H54 (cell line): ENCODE measurements around the gene GBP4.

Experiments
- DNase-seq: peaks from one replicate; pipeline ENCODE4 v3.0.0; 2011; ENCODE audit warnings: low spot score, mixed read lengths; ENCODE audit not compliant: insufficient read length
- FAIRE-seq: peaks from 3 replicates; lab custom pipeline; 2011; peaks lifted over from hg19 to GRCh38; lab: Jason Lieb, UNC
- POLR2A ChIP-seq: IDR thresholded peaks from 2 replicates; pipeline ENCODE4 v1.6.1; 2011; ENCODE audit warnings: low read depth, mild to moderate bottlenecking, low read length

Gene GBP4

DNA sequence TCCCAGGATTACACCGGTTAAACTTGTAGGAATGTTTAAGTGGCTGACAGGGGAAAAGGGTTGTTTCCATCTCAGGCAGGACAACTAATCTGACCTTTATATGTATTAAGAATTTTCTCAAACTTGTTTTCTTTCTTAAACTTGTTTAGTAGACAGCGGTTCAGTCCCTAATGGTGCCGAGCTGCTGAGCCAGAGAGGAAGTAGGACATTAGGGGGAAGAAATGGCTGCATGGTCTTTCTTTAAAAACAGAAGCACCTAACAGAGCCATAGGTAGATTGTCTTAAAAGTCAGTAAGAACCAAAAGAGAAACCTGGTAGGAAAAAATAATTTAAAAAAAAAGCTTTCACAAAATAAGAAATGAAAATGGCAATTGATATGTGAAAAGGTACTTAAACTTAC is 3.3 kb downstream of the GBP4 start:
- no peak for FAIRE-seq
- no peak for DNase-seq
- no peak for TF ChIP-seq POLR2A

DNA sequence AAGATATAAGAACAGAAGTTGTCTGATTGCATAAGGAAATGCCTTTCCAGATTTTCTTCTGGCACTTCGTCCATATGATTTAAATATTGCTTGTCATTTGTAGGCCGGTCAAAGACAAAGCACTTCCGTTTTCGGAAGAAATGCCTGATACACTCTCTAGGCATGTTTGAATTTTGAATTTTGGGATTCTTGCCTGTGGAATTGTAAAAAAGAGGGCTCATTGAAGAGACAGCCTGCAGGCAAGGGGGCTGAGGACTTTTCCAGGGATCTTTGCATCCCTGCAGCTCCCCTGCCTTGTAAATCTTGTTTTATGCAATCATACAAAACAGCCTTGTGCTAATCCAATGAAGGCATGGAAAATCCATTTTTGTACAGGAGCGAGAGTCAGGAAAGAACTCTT is 7.4 kb downstream of the GBP4 start:
- TF ChIP-seq POLR2A = no peak
- no peak for DNase-seq
- no peak for FAIRE-seq

DNA sequence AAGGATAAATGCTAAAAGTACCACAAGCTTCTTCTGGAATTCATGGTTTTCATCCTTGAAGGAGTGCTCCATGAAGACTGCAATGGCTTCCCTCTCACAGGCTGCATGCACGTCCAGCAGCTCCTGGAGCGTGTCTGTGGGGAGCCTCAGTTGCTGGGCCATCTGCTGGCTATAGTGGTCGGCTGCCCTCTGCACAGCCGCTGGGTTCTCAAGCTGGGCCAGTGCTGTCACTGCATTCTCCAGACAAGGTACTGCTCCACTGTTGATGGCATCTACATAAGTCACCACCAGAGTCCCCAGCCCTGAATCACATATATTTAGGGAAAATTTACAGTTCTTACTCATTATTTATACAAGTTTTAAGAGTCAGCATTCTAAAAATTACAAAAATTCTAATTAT is 8.7 kb downstream of the GBP4 start:
- DNase-seq = no peak
- FAIRE-seq = no peak
- TF ChIP-seq POLR2A = no peak

DNA sequence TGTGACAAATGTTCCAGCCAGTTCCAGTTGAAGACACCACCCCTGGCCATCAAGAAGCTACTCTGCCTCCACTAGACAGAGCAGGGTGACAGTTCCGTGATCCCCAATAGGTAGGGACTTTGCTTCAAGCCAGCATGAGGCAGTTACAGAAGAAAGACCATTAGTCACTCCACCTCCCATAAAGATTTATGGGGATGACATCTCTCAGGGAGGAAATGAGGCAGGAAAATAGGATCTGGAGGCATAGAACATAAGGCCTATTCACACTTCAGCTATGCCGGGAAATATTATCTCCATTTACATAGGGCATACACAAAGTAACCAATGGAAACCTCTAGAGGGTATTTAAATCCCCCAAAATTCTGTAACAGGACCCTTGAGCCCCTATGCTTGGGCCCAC is 19.4 kb downstream of the GBP4 start:
- DNase-seq = no peak
- TF ChIP-seq POLR2A = no peak
- FAIRE-seq = no peak

DNA sequence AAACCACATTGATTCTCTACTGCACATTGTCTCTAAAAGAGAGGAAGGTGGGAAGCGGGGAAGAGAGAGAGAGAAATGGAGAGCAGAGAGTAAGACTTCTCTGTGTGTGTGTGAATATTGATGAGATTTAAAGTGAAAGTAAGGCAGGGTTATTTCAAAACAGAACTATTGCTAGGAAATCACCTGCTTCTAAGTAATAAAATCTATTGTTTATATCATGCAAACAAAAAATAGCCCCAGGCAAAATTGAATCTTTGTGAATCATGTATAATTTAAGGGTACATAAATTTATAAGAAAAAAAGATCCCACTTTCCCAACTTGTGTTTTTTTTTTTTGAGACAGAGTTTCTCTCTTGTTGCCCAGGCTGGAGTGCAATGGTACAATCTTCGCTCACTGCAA is 21.8 kb downstream of the GBP4 start:
- no peak for TF ChIP-seq POLR2A
- FAIRE-seq (no peak), DNase-seq (no peak)

DNA sequence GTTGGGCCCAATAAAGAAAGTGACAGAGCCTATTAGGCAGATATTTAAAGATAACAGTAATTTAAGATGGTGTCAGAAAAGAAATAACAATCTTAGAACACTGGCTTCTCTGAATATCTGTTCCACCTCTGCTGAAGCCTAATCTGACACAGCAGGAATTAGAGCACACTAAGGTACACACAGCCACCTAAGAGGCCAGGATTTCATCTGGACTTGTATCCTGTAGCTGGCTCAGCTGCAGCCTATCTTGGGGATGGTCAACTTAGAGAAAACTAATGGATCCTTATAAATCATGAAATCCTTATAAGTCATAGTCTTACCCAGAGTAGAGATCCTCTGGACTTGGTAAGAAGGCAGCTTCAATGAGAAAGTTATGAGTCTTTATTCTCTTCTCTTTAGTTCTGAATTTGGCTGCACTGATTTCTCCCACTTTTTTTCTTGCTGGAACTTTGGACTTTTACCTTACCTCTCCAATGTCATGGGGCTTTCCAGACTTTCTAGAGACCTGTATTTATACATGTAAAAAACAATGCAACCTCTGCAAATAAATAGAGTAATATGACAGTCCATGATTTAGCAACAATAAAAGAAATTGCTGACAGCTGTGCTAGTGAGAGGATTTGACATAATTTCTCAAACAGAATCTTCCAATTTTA is 23.0 kb downstream of the GBP4 start, which contains the start of gene GBP7:
Gene GBP7, minus strand, starts transcription at position 403 of the 656 bp plus-strand sequence. CDS start 4,068 bp downstream, outside the sequence.
- FAIRE-seq (no peak), DNase-seq (no peak)
- no peak for TF ChIP-seq POLR2A

DNA sequence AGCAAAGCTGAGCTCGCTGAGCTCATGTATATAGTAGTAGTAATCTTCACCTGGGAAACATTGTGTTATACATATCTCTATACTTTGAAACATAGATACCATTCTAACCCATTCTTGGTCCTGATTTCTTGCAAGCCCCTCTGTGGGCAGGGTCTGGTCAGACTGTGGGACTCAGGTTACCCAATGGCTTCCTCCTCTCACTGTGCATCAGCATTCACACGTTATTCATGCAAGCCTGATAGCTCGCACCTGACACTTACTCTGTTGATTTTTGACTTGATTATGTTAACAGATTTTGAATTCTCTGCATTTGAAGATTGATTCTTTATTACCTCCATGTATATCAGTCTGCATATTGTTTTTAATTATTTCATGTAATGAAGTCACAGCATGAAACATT is 24.3 kb downstream of the GBP4 start:
- TF ChIP-seq POLR2A = no peak
- no peak for FAIRE-seq

DNA sequence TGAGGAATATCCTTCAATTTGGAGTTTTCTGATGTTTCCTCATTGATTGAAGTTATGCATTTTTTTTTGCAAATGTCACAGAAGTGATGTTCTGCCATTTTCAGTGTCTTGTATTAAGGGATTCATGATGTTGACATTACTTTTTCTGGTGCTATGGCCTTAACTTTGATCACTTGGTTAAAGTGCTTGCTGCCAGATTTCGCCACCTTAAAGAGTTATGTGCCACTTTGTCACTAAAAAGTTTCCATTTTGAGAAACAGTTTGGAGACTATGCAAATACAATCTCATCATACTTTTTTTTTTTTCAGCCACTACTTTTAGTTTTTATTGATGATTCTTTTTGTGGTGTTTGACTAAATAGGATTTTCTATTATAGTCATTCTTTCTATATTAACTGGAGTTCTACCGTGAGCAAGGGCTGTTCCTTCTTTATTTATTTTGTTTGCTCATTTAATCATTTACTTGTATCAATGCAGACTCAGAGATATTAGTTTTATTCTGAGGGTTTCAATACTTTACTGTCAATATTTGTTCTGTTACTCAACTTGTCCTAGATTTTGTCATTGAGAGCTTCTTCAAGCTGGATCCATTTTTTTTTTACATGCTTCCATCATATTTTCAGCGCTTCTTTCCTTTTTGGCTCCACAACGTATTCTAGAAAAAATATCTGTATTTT is 26.1 kb downstream of the GBP4 start:
- DNase-seq = no peak
- FAIRE-seq = no peak

More for the DNA sequence above, 24.3 kb downstream of the GBP4 start:
- no peak for DNase-seq

DNA sequence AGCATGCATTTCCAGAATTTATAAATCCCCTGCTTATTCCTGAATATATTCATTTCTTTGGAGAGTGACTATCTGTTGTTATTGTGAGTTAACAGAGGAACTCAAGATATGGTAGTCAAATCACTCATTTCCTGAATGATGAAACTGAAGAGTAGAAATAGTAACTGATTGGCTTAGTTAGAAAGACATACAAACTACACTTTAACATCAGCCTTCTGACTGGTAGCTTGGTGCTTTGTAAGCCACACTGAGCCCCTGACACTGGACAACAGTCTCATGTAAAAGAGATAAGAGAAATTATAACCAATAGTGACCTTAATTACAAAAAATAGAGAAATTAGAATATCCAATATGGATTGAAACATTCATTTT is 27.7 kb downstream of the GBP4 start:
- FAIRE-seq (no peak), DNase-seq (no peak)
- no peak for TF ChIP-seq POLR2A

More for the DNA sequence above, 26.1 kb downstream of the GBP4 start:
- TF ChIP-seq POLR2A = no peak

DNA sequence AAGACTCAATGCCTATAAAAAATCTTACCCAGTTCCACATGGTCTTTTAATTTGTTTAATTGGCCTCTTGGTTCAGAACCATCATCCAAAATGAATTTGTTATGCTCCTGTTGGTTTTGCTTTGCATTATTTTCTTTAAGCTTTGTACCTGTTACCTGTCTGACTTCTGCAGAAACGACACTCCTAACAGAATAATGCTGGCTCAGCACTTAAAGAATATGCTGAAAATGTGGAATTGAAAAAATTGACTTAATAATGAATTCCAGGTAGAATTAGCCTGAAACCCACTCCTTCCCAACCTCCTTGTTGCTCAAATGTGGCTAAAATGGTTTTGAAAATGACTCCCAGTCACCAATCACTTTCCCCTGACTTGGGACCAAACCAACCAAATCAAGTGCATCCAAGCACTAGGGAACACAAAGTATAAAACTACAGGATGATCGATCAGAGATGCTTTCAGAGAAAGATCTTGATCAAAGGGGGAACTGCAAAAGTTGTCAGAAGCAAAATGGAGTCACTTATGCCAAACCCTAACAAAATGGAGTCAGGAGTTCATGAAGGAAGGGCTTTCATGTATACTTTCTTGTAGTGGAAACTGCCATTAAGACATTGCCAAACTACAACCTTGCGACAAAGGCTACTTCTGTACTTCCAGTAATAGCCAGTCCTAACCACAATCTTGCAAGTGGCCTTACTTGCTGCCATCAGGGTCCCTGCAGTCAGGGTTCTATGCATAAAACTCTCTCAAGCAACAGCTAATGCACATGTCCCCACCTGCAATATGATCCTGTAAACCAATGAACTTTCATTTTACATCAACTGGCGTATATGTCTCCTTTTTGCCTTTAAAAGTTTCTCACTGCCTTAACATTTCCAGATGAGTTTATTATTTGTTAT is 28.3 kb downstream of the GBP4 start:
- DNase-seq = no peak
- TF ChIP-seq POLR2A = no peak
- FAIRE-seq = no peak

DNA sequence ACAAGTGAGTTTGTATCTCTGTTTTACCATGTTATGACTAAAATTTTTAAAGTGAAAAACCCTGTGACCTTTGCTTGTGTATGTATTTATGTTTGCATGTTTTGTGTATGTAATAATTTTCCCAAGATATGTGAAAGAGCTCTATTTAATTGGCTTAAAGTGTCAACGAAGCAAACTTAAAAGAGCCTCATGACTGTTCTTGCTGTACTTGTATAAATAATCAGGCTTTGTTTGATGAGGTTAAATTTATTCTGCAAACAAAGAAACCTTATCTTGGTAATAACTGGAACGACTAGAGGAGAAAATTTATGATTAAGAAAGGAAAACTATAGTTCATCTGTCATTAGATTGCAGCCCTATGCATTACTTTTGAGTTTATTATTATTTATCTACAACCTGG is 29.6 kb downstream of the GBP4 start:
- TF ChIP-seq POLR2A = no peak
- FAIRE-seq = no peak
- DNase-seq = no peak

DNA sequence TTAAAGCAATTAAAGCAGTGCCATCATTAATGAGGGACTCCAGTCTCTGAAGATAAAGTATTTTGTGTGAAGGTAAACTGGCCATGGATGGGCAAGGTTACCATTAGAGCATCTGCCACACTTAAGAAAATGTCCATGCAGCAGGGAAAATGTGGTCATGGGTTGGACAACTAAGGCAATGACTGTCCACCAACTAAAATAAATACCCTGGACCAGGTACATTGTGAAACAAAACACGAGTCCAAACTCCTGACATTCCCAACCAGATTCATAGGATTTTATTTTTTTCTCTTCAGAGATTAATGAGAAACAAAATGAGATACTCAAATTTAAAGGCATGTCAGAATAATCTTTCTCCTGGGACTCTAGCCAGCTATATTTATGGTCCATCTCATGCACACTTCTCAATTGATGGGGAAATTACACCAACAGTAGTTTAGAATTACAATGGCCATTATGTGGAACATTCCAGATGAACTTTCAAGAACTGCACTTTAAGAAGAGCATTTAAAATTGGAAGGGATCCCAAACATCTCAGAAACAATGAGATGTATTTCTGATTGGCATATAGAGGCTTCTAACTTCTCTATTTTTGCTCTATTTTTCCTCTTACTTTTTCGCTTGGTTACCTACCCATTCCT is 31.0 kb downstream of the GBP4 start:
- TF ChIP-seq POLR2A = no peak
- DNase-seq (no peak), FAIRE-seq (no peak)

DNA sequence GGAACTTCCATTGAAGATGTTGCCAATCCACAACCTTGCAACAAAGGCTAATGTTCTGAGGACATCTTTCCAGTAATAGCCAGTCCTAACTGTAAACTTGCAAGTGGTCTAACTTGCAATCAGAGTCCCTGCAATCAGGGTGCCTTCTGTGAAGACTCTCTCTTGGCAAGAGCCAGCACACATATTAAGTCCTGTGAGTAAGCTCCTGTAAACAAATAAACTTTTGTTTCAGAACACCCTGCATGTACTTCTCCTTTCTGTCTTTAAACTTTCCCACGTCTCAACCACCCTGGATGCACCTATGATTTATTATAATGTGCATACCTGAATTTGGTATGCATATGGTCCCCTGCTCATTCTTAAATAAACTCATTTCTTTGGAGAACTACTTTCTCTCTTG is 32.0 kb downstream of the GBP4 start:
- DNase-seq = no peak
- no peak for FAIRE-seq
- no peak for TF ChIP-seq POLR2A

DNA sequence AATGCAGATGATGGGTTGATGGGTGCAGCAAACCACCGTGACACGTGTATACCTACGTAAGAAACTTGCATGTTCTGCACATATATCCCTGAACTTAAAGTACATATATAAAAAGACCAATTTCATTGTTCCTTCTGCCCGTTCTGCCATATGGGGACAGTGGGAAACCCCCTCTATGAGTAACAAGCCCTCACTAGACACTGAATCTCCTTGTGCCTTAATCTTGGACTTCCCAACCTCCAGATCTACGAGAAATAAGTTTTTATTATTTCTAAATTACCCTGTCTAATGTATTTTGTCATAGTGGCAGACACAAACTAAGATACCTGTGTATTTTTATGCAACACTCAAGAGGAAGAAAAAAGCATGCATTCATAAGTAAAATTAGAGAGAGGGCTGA is 32.9 kb downstream of the GBP4 start:
- TF ChIP-seq POLR2A = no peak
- FAIRE-seq = no peak
- no peak for DNase-seq
